ENCODE measurements around the gene KLHL26. TPM values are rescaled to one million over a fixed set of nuclear protein-coding genes. Genes with fewer than 3 reads are reported as not detected.

The KLHL26 gene
- total and polyA plus RNA-seq, 2 of the 4 experiments (the other 2 are of a cell fraction) = 2.2 to 4.7 TPM

- no peak overlapping the region for H2AFZ ChIP-seq (replicated peaks; ENCODE audit: low read length, poor library complexity)
- DNase-seq = no peak
- no TSS peak for BruUV-seq (replicated peaks)
- peaks cover 2% of the 10 kb centered on the region; the same call in 1 of the 2 replicates for H3K4me1 ChIP-seq (ENCODE audit: control insufficient read depth, insufficient read depth, low read length)
- no peak overlapping the region for H3K4ac ChIP-seq (ENCODE audit: low read depth, low read length)
- no peak overlapping the region for H3K18ac ChIP-seq (ENCODE audit: low read depth, low read length)
- dilution Hi-C loops (cut with HindIII; ENCODE audit: low sequenced_read_pairs, unreplicated experiment) = no loop called here
- H3K23ac ChIP-seq (ENCODE audit: low read depth, low read length) = no peak overlapping the region
- H3K9me1 ChIP-seq (ENCODE audit: insufficient read depth, low read length) = no peaks in the 10 kb centered on the region
- H4K91ac ChIP-seq (ENCODE audit: insufficient read depth, low read depth, low read length) = no peak overlapping the region
- no peaks in the 10 kb centered on the region for H3K79me1 ChIP-seq (ENCODE audit: low read depth in 1 of 2, low read length in 2 of 2)
- POLR2A ChIA-PET (ENCODE audit: unreplicated experiment) = no interaction called here
- ATAC-seq (ENCODE audit: low read depth) = no peak
- peaks cover 17% of the 10 kb centered on the region for H3K27me3 ChIP-seq (ENCODE audit: control insufficient read depth, insufficient read depth, low read length)
- no peak overlapping the region for H2BK5ac ChIP-seq (ENCODE audit: low read depth, low read length, poor library complexity, severe bottlenecking)
- no peak overlapping the region for H3K4me2 ChIP-seq (ENCODE audit: low read depth, low read length)
- intact Hi-C loops (cut with micrococcal nuclease) = no loop called here
- no peak overlapping the region for H2BK15ac ChIP-seq (ENCODE audit: low read depth, low read length)
- no peak for TF ChIP-seq SMC3 (IDR thresholded peaks at IDR 0.05; ENCODE audit: low read depth, low read length)
- no peak for TF ChIP-seq ELK1 (IDR thresholded peaks at IDR 0.05; ENCODE audit: borderline replicate concordance, low read depth, low read length)
- TF ChIP-seq USF2 (IDR thresholded peaks at IDR 0.05; ENCODE audit: low read depth, low read length) = no peak
- no peak for TF ChIP-seq BHLHE40 (IDR thresholded peaks at IDR 0.05; ENCODE audit: low read depth, low read length)
- TF ChIP-seq, protein P1, sequence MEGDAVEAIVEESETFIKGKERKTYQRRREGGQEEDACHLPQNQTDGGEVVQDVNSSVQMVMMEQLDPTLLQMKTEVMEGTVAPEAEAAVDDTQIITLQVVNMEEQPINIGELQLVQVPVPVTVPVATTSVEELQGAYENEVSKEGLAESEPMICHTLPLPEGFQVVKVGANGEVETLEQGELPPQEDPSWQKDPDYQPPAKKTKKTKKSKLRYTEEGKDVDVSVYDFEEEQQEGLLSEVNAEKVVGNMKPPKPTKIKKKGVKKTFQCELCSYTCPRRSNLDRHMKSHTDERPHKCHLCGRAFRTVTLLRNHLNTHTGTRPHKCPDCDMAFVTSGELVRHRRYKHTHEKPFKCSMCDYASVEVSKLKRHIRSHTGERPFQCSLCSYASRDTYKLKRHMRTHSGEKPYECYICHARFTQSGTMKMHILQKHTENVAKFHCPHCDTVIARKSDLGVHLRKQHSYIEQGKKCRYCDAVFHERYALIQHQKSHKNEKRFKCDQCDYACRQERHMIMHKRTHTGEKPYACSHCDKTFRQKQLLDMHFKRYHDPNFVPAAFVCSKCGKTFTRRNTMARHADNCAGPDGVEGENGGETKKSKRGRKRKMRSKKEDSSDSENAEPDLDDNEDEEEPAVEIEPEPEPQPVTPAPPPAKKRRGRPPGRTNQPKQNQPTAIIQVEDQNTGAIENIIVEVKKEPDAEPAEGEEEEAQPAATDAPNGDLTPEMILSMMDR (conservative IDR thresholded peaks at IDR 0.05; ENCODE audit: low read depth, low read length) = no peak
- TF ChIP-seq RAD21 (IDR thresholded peaks at IDR 0.05; ENCODE audit: low read length) = no peak
- TF ChIP-seq MXI1 (IDR thresholded peaks at IDR 0.05; ENCODE audit: borderline replicate concordance, low read depth, low read length) = no peak
- TF ChIP-seq CEBPB (IDR thresholded peaks at IDR 0.05; ENCODE audit: low read depth, low read length) = no peak
- no peak for TF ChIP-seq CHD1 (IDR thresholded peaks at IDR 0.05; ENCODE audit: low read depth, low read length)
- TF ChIP-seq NFE2L2 (IDR thresholded peaks at IDR 0.05; ENCODE audit: low read depth, low read length) = no peak
- no peak for TF ChIP-seq RFX5 (IDR thresholded peaks at IDR 0.05; ENCODE audit: low read depth, low read length)
- no peak overlapping the region for H3K56ac ChIP-seq (ENCODE audit: extremely low read depth, insufficient read depth, low read length)
- no peak overlapping the region for H2AK5ac ChIP-seq (ENCODE audit: low read depth, low read length)
- no peak overlapping the region for H3K14ac ChIP-seq (replicated peaks; ENCODE audit: low read depth, low read length)
- H2BK120ac ChIP-seq (ENCODE audit: low read depth, low read length) = no peak overlapping the region
- H4K20me1 ChIP-seq (ENCODE audit: insufficient read depth, low read length) = no peaks in the 10 kb centered on the region
- H2AK9ac ChIP-seq (replicated peaks; ENCODE audit: low read depth, low read length, poor library complexity) = no peak overlapping the region
- in situ Hi-C loops (cut with MboI; ENCODE audit: low sequenced_read_pairs) = no loop called here
- H3K27ac ChIP-seq (ENCODE audit: insufficient read depth, low read length) = no peak overlapping the region
- H3K9me3 ChIP-seq (ENCODE audit: control insufficient read depth, insufficient read depth, low read length) = peaks cover 4% of the 10 kb centered on the region; the same call in 1 of the 2 replicates
- no peak overlapping the region for H4K5ac ChIP-seq (ENCODE audit: low read depth, low read length)
- no peak overlapping the region for H3K9ac ChIP-seq (ENCODE audit: low read depth, low read length)
- no peak overlapping the region for H4K8ac ChIP-seq (ENCODE audit: low read depth in 2 of 2, low read length in 2 of 2)
- H3K36me3 ChIP-seq (ENCODE audit: control insufficient read depth, insufficient read depth, low read length) = no peaks in the 10 kb centered on the region
- no peak overlapping the region for H2BK20ac ChIP-seq (ENCODE audit: low read depth, low read length)
- CTCF ChIA-PET = no interaction called here
- H3K4me3 ChIP-seq (ENCODE audit: insufficient read depth, low read depth, low read length) = no peak overlapping the region
Measured at GRCh38 chr19:18617562-18617961, 19.3 kb upstream of the KLHL26 start.

Measured in IMR-90 (cell line).